H1 (cell line): Measurements from ENCODE around the gene KDF1. TPM values are rescaled to one million over a fixed set of nuclear protein-coding genes. Genes with fewer than 3 reads are reported as not detected.

ENCODE experiments used
- CTCF ChIA-PET: fragments of 300-600 bp; sonication (Branson Sonifier 250); formaldehyde crosslinking; loops from one replicate; lab custom pipeline; 2021; ENCODE audit not compliant: partially characterized antibody; lab: Charles Lee
- POLR2A ChIA-PET: fragments of 300-600 bp; sonication (Branson Sonifier 250); formaldehyde crosslinking; loops from one replicate; lab custom pipeline; 2021; ENCODE audit warnings: inconsistent platforms; ENCODE audit not compliant: partially characterized antibody; lab: Charles Lee
- DNase-seq, 2 experiments: peaks; one replicate each; pipeline versions ENCODE4 v3.0.0 to v3.0.0-alpha.2; 2010 to 2022; ENCODE audit warnings: low spot score in 2 of 2, low read depth in 1 of 2, mixed read lengths in 1 of 2
- FAIRE-seq: peaks from 2 replicates; lab custom pipeline; 2011; peaks lifted over from hg19 to GRCh38; lab: Jason Lieb, UNC
- H2AFZ ChIP-seq: 2 replicates; pipeline ENCODE4 v1.8.1; 2012; ENCODE audit warnings: low read length, inconsistent platforms
- H2AK5ac ChIP-seq: 2 replicates; pipeline ENCODE4 v1.6.1; 2013; ENCODE audit warnings: low read depth, low read length
- H2BK120ac ChIP-seq: replicated peaks from 2 replicates; pipeline ENCODE3; 2013; ENCODE audit warnings: low read depth, low read length, inconsistent platforms
- H2BK12ac ChIP-seq: 2 replicates; pipeline ENCODE4 v1.6.1; 2013; ENCODE audit warnings: low read depth, low read length
- H2BK15ac ChIP-seq: 2 replicates; pipeline ENCODE4 v1.6.1; 2013; ENCODE audit warnings: low read length
- H2BK20ac ChIP-seq: 2 replicates; pipeline ENCODE4 v1.6.1; 2013; ENCODE audit warnings: low read length
- H2BK5ac ChIP-seq: 2 replicates; pipeline ENCODE4 v1.6.1; 2013; ENCODE audit warnings: low read depth, low read length
- H3K14ac ChIP-seq: 2 replicates; pipeline ENCODE4 v1.6.1; 2013; ENCODE audit warnings: inconsistent platforms; ENCODE audit not compliant: insufficient read length
- H3K18ac ChIP-seq: 2 replicates; pipeline ENCODE4 v1.6.1; 2013; ENCODE audit warnings: low read length; ENCODE audit errors: extremely low read depth
- H3K23ac ChIP-seq: 2 replicates; pipeline ENCODE4 v1.6.1; 2013; ENCODE audit warnings: inconsistent platforms; ENCODE audit not compliant: insufficient read length
- H3K23me2 ChIP-seq: 2 replicates; pipeline ENCODE4 v1.6.1; 2013; ENCODE audit warnings: low read depth, low read length
- H3K27ac ChIP-seq: 2 replicates; pipeline ENCODE4 v1.6.1; 2011; ENCODE audit warnings: low read depth, low read length, inconsistent platforms
- H3K27me3 ChIP-seq, 4 experiments: replicated peaks in 1 of 4; 1 replicate in 1 of 4; 2 replicates in 3 of 4; pipeline versions ENCODE4 v1.6.1 to v1.8.1; 2011 to 2013; ENCODE audit warnings: low read length in 3 of 4, mild to moderate bottlenecking in 3 of 4, inconsistent platforms in 2 of 4, mixed read lengths in 2 of 4, moderate library complexity in 1 of 4; ENCODE audit not compliant: control insufficient read depth in 3 of 4, insufficient read depth in 3 of 4; ENCODE audit errors: extremely low read depth in 1 of 4
- H3K36me3 ChIP-seq, 4 experiments: 2 replicates each; pipeline versions ENCODE4 v1.6.1 to v1.8.1; 2011 to 2013; ENCODE audit warnings: mild to moderate bottlenecking in 4 of 4, low read length in 3 of 4, moderate library complexity in 2 of 4, control low read depth in 1 of 4, inconsistent platforms in 1 of 4; ENCODE audit not compliant: insufficient read depth in 4 of 4, control insufficient read depth in 2 of 4
- H3K4ac ChIP-seq: replicated peaks from 2 replicates; pipeline ENCODE3; 2013; ENCODE audit warnings: low read length, low read depth, mixed read lengths, inconsistent platforms; ENCODE audit not compliant: insufficient read length
- H3K4me1 ChIP-seq, 4 experiments: replicated peaks in 1 of 4; 1 replicate in 1 of 4; 2 replicates in 3 of 4; pipeline versions ENCODE4 v1.6.1 to v1.8.1; 2011 to 2013; ENCODE audit warnings: low read length in 3 of 4, inconsistent platforms in 2 of 4, mixed read lengths in 1 of 4; ENCODE audit not compliant: insufficient read depth in 4 of 4, control insufficient read depth in 3 of 4
- H3K4me2 ChIP-seq, 2 experiments: 2 replicates each; pipeline versions ENCODE4 v1.6.1 to v1.8.1; 2011 to 2013; ENCODE audit warnings: low read depth in 2 of 2, low read length in 2 of 2, control low read depth in 1 of 2, inconsistent platforms in 1 of 2, mild to moderate bottlenecking in 1 of 2; ENCODE audit not compliant: insufficient read depth in 1 of 2
- H3K4me3 ChIP-seq, 4 experiments: fragments of 200-600, 300-600 bp in 1 of 4; sonication (generic), shearing (Covaris generic), sonication (Bioruptor Twin) in 1 of 4; 2 replicates each; pipeline versions ENCODE4 v1.5.1 to v1.8.1; 2011 to 2016; ENCODE audit warnings: low read length in 4 of 4, low read depth in 3 of 4, control low read depth in 2 of 4, inconsistent platforms in 2 of 4, mild to moderate bottlenecking in 2 of 4, mixed read lengths in 1 of 4, moderate library complexity in 1 of 4; ENCODE audit not compliant: insufficient read depth in 2 of 4; ENCODE audit errors: extremely low read depth in 1 of 4
- H3K56ac ChIP-seq: replicated peaks from 2 replicates; pipeline ENCODE3; 2013; ENCODE audit warnings: low read depth, mild to moderate bottlenecking, mixed read lengths, low read length, inconsistent platforms; ENCODE audit not compliant: insufficient read length
- H3K79me1 ChIP-seq: 2 replicates; pipeline ENCODE4 v1.6.1; 2013; ENCODE audit warnings: low read depth, low read length, control low read depth
- H3K79me2 ChIP-seq, 2 experiments: 2 replicates each; pipeline versions ENCODE4 v1.6.1 to v1.8.1; 2012 to 2013; ENCODE audit warnings: low read length in 2 of 2, mild to moderate bottlenecking in 2 of 2, inconsistent platforms in 1 of 2; ENCODE audit not compliant: insufficient read depth in 2 of 2, control insufficient read depth in 1 of 2
- H3K9ac ChIP-seq, 4 experiments: replicated peaks in 1 of 4; 1 replicate in 1 of 4; 2 replicates in 3 of 4; pipeline versions ENCODE4 v1.6.1 to v1.8.1; 2011 to 2013; ENCODE audit warnings: low read depth in 3 of 4, low read length in 3 of 4, control low read depth in 2 of 4, mild to moderate bottlenecking in 2 of 4, moderate library complexity in 2 of 4, inconsistent platforms in 1 of 4; ENCODE audit errors: extremely low read depth in 1 of 4
- H3K9me3 ChIP-seq, 2 experiments: 2 replicates each; pipeline versions ENCODE4 v1.6.1 to v1.8.1; 2012 to 2013; ENCODE audit warnings: mild to moderate bottlenecking in 2 of 2, moderate library complexity in 2 of 2, control low read depth in 1 of 2, inconsistent platforms in 1 of 2, low read depth in 1 of 2, low read length in 1 of 2, mixed read lengths in 1 of 2; ENCODE audit not compliant: insufficient read depth in 2 of 2
- H4K20me1 ChIP-seq, 2 experiments: replicated peaks in 1 of 2; 2 replicates each; pipeline versions ENCODE3 to v1.8.1; 2011 to 2013; ENCODE audit warnings: inconsistent platforms in 2 of 2, low read length in 2 of 2, mild to moderate bottlenecking in 1 of 2; ENCODE audit not compliant: insufficient read depth in 2 of 2, control insufficient read depth in 1 of 2
- H4K5ac ChIP-seq: 2 replicates; pipeline ENCODE4 v1.6.1; 2013; ENCODE audit warnings: low read length, low read depth, mixed read lengths, inconsistent platforms; ENCODE audit not compliant: insufficient read length
- H4K8ac ChIP-seq: 2 replicates; pipeline ENCODE4 v1.8.0; 2013; ENCODE audit warnings: mild to moderate bottlenecking, moderate library complexity, low read length, inconsistent platforms; ENCODE audit not compliant: insufficient read depth; ENCODE audit errors: extremely low read depth
- H4K91ac ChIP-seq: replicated peaks from 2 replicates; pipeline ENCODE3; 2013; ENCODE audit warnings: low read length, mixed read lengths, inconsistent platforms; ENCODE audit not compliant: insufficient read length
- ATF2 ChIP-seq: IDR thresholded peaks from 2 replicates; pipeline ENCODE4 v1.6.1; 2012; ENCODE audit warnings: low read length, inconsistent platforms
- CREB1 ChIP-seq: IDR thresholded peaks from 2 replicates; pipeline ENCODE4 v1.6.1; 2012; ENCODE audit warnings: inconsistent platforms
- EZH2 ChIP-seq: fragments of 200-600 bp; sonication (generic); IDR thresholded peaks from 2 replicates; pipeline ENCODE4 v1.7.1; 2012; ENCODE audit warnings: low read depth, mild to moderate bottlenecking, moderate library complexity, low read length, inconsistent platforms; ENCODE audit not compliant: severe bottlenecking
- RAD21 ChIP-seq, 2 experiments: IDR thresholded peaks in 1 of 2; conservative IDR thresholded peaks in 1 of 2; 2 replicates each; pipeline ENCODE4 v1.6.1; 2011; ENCODE audit warnings: low read depth in 2 of 2, low read length in 2 of 2, improper control_type of control experiment in 1 of 2, inconsistent platforms in 1 of 2, mild to moderate bottlenecking in 1 of 2, moderate library complexity in 1 of 2
- SIN3A ChIP-seq, 2 experiments: IDR thresholded peaks in 1 of 2; conservative IDR thresholded peaks in 1 of 2; 2 replicates each; pipeline ENCODE4 v1.6.1; 2011 to 2012; ENCODE audit warnings: low read length in 2 of 2, improper control_type of control experiment in 1 of 2, low read depth in 1 of 2, mild to moderate bottlenecking in 1 of 2
- SP1 ChIP-seq: IDR thresholded peaks from 2 replicates; pipeline ENCODE4 v1.6.1; 2011; ENCODE audit warnings: low read depth, low read length
- SP2 ChIP-seq: IDR thresholded peaks from 2 replicates; pipeline ENCODE4 v1.6.1; 2012; ENCODE audit warnings: mild to moderate bottlenecking, low read length, inconsistent platforms
- TAF7 ChIP-seq: optimal IDR thresholded peaks from 2 replicates; pipeline ENCODE3; 2011; ENCODE audit warnings: low read depth, mild to moderate bottlenecking, inconsistent platforms, low read length, moderate library complexity, borderline replicate concordance
- WGBS, 2 experiments: shearing (Covaris generic) in 1 of 2; methylation state at CpG; one replicate each; pipeline versions ENCODE4 v1.1.6 to v1.1.7; 2013 to 2015; ENCODE audit warnings: low lambda C conversion rate in 2 of 2, mixed read lengths in 2 of 2, inconsistent platforms in 1 of 2, low coverage in 1 of 2, missing lambda C conversion rate in 1 of 2; ENCODE audit not compliant: insufficient replicate concordance in 2 of 2, insufficient coverage in 1 of 2, insufficient read length in 1 of 2; ENCODE audit errors: extremely low coverage in 1 of 2, missing lambda C conversion rate in 1 of 2; 5-methylcytosine and 5-hydroxymethylcytosine counted together
- polyA plus RNA-seq, 7 experiments: library from polyadenylated mRNA; depleted of rRNA in 3 of 7; stranded (reverse) in 5 of 7; unstranded in 2 of 7; fragments of >200 nt in 5 of 7; fragments of 200-250 nt in 2 of 7; gene quantifications; 1 replicate in 5 of 7; 2 replicates in 1 of 7; 4 replicates in 1 of 7; pipeline versions ENCODE4 v1.2.1 to v1.2.3, GENCODE V29; 2011 to 2013; ENCODE audit warnings: missing spikeins in 2 of 7, mixed read lengths in 2 of 7
- total RNA-seq: library from RNA; stranded (reverse); fragmentation: NEBNext Ultra II Directional; extraction: Animal tissue kit (Norgen Biotek cat#: 25700); gene quantifications from 2 replicates; pipeline ENCODE4 v1.2.1, GENCODE V29; 2021

Gene KDF1
- total and polyA plus RNA-seq, 2 of the 8 experiments (the other 6 are each of a cell fraction or from before 2014, with no cell fraction given) = 16.9 to 37.5 TPM

GRCh38 chr1:26972390-26972789 lies 12.1 kb upstream of the KDF1 start:
- Histone ChIP-seq H3K27me3 (no peaks in the 10 kb centered on the region), H2BK20ac (no peak overlapping the region; the same call in 1 of the 2 replicates), H3K9ac (no peak overlapping the region), H2AK5ac (no peak overlapping the region), H3K9me3 (no peaks in the 10 kb centered on the region), H4K20me1 (no peaks in the 10 kb centered on the region), H3K56ac (no peak overlapping the region), H3K36me3 (no peaks in the 10 kb centered on the region), H3K79me1 (no peaks in the 10 kb centered on the region), H3K27ac (no peak overlapping the region), H3K79me2 (no peaks in the 10 kb centered on the region), H4K8ac (peak overlapping the region; percentile 36; the same call in 1 of the 2 replicates), H3K14ac (no peak overlapping the region), H4K5ac (no peak overlapping the region), H3K4me2 (no peak overlapping the region), H3K23ac (no peak overlapping the region), H2BK15ac (peak overlapping the region; percentile 81; the same call in 1 of the 2 replicates), H3K4me3 (no peak overlapping the region), H2BK5ac (0 out of 2 replicates have a peak overlapping the region, but pooled peaks have one; percentile 7), H2BK12ac (no peak overlapping the region), H2AFZ (no peak overlapping the region), H2BK120ac (no peak overlapping the region), H4K91ac (no peak overlapping the region), H3K18ac (peak overlapping the region; percentile 71; the same call in 1 of the 2 replicates), H3K4ac (no peak overlapping the region), H3K23me2 (no peaks in the 10 kb centered on the region; the same call in 1 of the 2 replicates), H3K4me1 (peaks cover 0 to 6% (median 3%) of the 10 kb centered on the region in 4 experiments; a peak in 3 of 7 replicates)
- DNase-seq = no peak
- TF ChIP-seq SP2 (no peak), ATF2 (no peak), TAF7 (no peak), EZH2 (no peak), SP1 (no peak), CREB1 (no peak), RAD21 (IDR thresholded peaks at IDR 0.05 in 1 of 2, conservative IDR thresholded peaks at IDR 0.05 in 1 of 2; ENCODE audit: low read depth in 2 of 2, low read length in 2 of 2) (no peak), SIN3A (conservative IDR thresholded peaks at IDR 0.05 in 1 of 2, IDR thresholded peaks at IDR 0.05 in 1 of 2; ENCODE audit: low read depth in 1 of 2, low read length in 2 of 2) (no peak)
- WGBS, 2 experiments = 81% methylated on average over 6 of the region's 6 CpGs; no CpG with 5 or more reads in 1 of the 2 experiments
- ChIA-PET POLR2A (interaction anchor here (0.9 to 2.0 kb wide), 7 partner anchors 19 to 382 kb away, joined by 3 to 7 read pairs (median 3); partner anchors contain the start of gene TRNP1), CTCF (interaction anchor here (0.6 to 2.1 kb wide), 5 partner anchors 22 to 125 kb away, joined by 3 to 5 read pairs (median 3); no protein-coding TSS in a partner anchor)
- FAIRE-seq = no peak
